Loucy (cell line): Measurements from ENCODE around the gene PPP4R3A.

ENCODE experiments used
- EZH2phosphoT487 ChIP-seq: fragments of 200-600 bp; IDR thresholded peaks from 2 replicates; pipeline ENCODE4 v1.6.1; 2018; ENCODE audit warnings: antibody characterized with exemption, mild to moderate bottlenecking, moderate library complexity, borderline replicate concordance
- TF ChIP-seq, protein P1 (sequence below): fragments of 200-600 bp; sonication (generic); conservative IDR thresholded peaks from 2 replicates; pipeline ENCODE4 v1.5.1; 2014; ENCODE audit warnings: mild to moderate bottlenecking, antibody characterized with exemption, low read length

DNA sequence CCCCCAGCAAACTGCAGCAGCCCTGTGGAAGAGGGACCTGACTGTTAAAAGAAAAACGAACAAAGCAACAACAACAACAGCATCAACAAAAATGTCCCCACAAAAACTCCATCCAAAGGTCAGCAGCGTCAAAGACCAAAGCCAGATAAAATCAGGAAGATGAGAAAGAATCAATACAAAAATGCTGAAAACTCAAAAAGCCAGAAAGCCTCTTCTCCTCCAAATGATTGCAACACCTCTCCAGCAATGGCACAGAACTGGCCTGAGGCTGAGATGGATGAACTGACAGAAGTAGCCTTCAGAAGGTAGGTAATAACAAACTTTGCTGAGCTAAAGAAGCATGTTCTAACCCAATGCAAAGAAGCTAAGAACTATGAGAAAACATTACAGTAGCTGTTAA is 45.4 kb upstream of the PPP4R3A start:
- no peak for TF ChIP-seq EZH2phosphoT487
- TF ChIP-seq, protein P1, sequence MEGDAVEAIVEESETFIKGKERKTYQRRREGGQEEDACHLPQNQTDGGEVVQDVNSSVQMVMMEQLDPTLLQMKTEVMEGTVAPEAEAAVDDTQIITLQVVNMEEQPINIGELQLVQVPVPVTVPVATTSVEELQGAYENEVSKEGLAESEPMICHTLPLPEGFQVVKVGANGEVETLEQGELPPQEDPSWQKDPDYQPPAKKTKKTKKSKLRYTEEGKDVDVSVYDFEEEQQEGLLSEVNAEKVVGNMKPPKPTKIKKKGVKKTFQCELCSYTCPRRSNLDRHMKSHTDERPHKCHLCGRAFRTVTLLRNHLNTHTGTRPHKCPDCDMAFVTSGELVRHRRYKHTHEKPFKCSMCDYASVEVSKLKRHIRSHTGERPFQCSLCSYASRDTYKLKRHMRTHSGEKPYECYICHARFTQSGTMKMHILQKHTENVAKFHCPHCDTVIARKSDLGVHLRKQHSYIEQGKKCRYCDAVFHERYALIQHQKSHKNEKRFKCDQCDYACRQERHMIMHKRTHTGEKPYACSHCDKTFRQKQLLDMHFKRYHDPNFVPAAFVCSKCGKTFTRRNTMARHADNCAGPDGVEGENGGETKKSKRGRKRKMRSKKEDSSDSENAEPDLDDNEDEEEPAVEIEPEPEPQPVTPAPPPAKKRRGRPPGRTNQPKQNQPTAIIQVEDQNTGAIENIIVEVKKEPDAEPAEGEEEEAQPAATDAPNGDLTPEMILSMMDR: no peak
